ENCODE data around the gene MAN2A2.

GRCh38 chr15:90869601-90870353, 33.3 kb upstream of the MAN2A2 start:
- TF ChIP-seq SNRNP70 (optimal IDR thresholded peaks at IDR 0.05; ENCODE audit: low read depth, low read length) (no peak), ZNF282 (CRISPR knock-in tag; IDR thresholded peaks at IDR 0.05) (no peak), CTCF (IDR thresholded peaks at IDR 0.05 in 2 of 3, conservative IDR thresholded peaks at IDR 0.05 in 1 of 3; ENCODE audit: insufficient read depth in 2 of 3, low read depth in 1 of 3, low read length in 3 of 3) (no peak), ETV6 (IDR thresholded peaks at IDR 0.05; ENCODE audit: borderline replicate concordance in 1 of 2, low read depth in 2 of 2, low read length in 1 of 2) (peak; percentile 24 to 80; a peak in 3 of 4 replicates), ETV6 (CRISPR knock-in tag; IDR thresholded peaks at IDR 0.05; ENCODE audit: borderline replicate concordance) (no peak), POLR2A (conservative IDR thresholded peaks at IDR 0.05) (peak; percentile 75), ZNF184 (CRISPR knock-in tag; IDR thresholded peaks at IDR 0.05) (no peak)
- TF ChIP-seq, protein P1, sequence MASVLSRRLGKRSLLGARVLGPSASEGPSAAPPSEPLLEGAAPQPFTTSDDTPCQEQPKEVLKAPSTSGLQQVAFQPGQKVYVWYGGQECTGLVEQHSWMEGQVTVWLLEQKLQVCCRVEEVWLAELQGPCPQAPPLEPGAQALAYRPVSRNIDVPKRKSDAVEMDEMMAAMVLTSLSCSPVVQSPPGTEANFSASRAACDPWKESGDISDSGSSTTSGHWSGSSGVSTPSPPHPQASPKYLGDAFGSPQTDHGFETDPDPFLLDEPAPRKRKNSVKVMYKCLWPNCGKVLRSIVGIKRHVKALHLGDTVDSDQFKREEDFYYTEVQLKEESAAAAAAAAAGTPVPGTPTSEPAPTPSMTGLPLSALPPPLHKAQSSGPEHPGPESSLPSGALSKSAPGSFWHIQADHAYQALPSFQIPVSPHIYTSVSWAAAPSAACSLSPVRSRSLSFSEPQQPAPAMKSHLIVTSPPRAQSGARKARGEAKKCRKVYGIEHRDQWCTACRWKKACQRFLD (CRISPR knock-in tag; IDR thresholded peaks at IDR 0.05): 0 out of 2 replicates have a peak, but pooled peaks have one; percentile 14
- TF ChIP-seq, protein P2, sequence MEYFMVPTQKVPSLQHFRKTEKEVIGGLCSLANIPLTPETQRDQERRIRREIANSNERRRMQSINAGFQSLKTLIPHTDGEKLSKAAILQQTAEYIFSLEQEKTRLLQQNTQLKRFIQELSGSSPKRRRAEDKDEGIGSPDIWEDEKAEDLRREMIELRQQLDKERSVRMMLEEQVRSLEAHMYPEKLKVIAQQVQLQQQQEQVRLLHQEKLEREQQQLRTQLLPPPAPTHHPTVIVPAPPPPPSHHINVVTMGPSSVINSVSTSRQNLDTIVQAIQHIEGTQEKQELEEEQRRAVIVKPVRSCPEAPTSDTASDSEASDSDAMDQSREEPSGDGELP (CRISPR knock-in tag; IDR thresholded peaks at IDR 0.05; ENCODE audit: borderline replicate concordance): peak; percentile 36; the same call in 1 of the 2 replicates
